ENCODE results near the gene DEK.

DNA sequence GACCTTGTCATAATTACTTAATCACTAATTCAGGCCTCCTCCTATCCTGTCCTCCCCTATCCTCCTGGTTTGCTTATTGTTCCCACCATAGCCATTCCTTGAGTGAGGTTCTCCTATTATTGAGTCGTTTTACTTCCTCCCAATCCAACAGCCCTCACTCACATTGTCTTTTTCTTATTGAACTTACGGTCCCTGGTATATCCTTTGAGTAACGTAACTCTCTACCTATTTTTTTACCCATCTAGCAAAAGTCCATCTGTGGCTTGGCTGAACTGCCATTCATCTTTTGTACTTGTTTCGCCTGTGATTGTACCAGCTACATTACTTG, 43.1 kb downstream of the DEK start:
- TF ChIP-seq POLR2A (IDR thresholded peaks at IDR 0.05): no peak
- TF ChIP-seq, protein P1, sequence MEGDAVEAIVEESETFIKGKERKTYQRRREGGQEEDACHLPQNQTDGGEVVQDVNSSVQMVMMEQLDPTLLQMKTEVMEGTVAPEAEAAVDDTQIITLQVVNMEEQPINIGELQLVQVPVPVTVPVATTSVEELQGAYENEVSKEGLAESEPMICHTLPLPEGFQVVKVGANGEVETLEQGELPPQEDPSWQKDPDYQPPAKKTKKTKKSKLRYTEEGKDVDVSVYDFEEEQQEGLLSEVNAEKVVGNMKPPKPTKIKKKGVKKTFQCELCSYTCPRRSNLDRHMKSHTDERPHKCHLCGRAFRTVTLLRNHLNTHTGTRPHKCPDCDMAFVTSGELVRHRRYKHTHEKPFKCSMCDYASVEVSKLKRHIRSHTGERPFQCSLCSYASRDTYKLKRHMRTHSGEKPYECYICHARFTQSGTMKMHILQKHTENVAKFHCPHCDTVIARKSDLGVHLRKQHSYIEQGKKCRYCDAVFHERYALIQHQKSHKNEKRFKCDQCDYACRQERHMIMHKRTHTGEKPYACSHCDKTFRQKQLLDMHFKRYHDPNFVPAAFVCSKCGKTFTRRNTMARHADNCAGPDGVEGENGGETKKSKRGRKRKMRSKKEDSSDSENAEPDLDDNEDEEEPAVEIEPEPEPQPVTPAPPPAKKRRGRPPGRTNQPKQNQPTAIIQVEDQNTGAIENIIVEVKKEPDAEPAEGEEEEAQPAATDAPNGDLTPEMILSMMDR (IDR thresholded peaks at IDR 0.05): no peak
